Liver (tissue), 9 donors: Measurements from ENCODE around the gene BFSP1. TPM values are rescaled to one million over a fixed set of nuclear protein-coding genes. Genes with fewer than 3 reads are reported as not detected.

Source experiments
- DNase-seq: peaks from one replicate; pipeline ENCODE4 v3.0.0-alpha.2; 2017; ENCODE audit warnings: low spot score
- H3K27ac ChIP-seq, 2 donors: one replicate each; pipeline ENCODE4 v1.7.0; 2013; ENCODE audit warnings: inconsistent platforms in 2 of 2, low read length in 2 of 2, control low read depth in 1 of 2, low read depth in 1 of 2, mild to moderate bottlenecking in 1 of 2
- H3K27me3 ChIP-seq, 4 donors: one replicate each; pipeline versions ENCODE4 v1.6.1 to v1.7.0; 2013; ENCODE audit warnings: low read length in 3 of 4, inconsistent platforms in 1 of 4, mild to moderate bottlenecking in 1 of 4, moderate library complexity in 1 of 4; ENCODE audit not compliant: control insufficient read depth in 4 of 4, insufficient read depth in 4 of 4
- H3K36me3 ChIP-seq, 4 donors: one replicate each; pipeline versions ENCODE4 v1.6.1 to v1.7.0; 2013; ENCODE audit warnings: low read length in 3 of 4, mild to moderate bottlenecking in 3 of 4, low read depth in 1 of 4, moderate library complexity in 1 of 4; ENCODE audit not compliant: control insufficient read depth in 4 of 4, insufficient read depth in 3 of 4
- H3K4me1 ChIP-seq, 4 donors: one replicate each; pipeline versions ENCODE4 v1.6.1 to v1.7.0; 2013; ENCODE audit warnings: low read length in 3 of 4, mild to moderate bottlenecking in 3 of 4, moderate library complexity in 1 of 4; ENCODE audit not compliant: control insufficient read depth in 4 of 4, insufficient read depth in 4 of 4
- H3K4me3 ChIP-seq, 3 donors: one replicate each; pipeline versions ENCODE4 v1.6.1 to v1.7.0; 2013; ENCODE audit warnings: low read length in 3 of 3, control low read depth in 1 of 3, low read depth in 1 of 3, mild to moderate bottlenecking in 1 of 3
- H3K9ac ChIP-seq, 2 donors: one replicate each; pipeline ENCODE4 v1.7.0; 2013; ENCODE audit warnings: low read length in 2 of 2, mild to moderate bottlenecking in 2 of 2, moderate library complexity in 2 of 2, control low read depth in 1 of 2, low read depth in 1 of 2
- H3K9me3 ChIP-seq, 4 donors: one replicate each; pipeline versions ENCODE4 v1.6.1 to v1.7.0; 2013; ENCODE audit warnings: low read length in 3 of 4; ENCODE audit not compliant: control insufficient read depth in 4 of 4
- ATF3 ChIP-seq: IDR thresholded peaks from 2 replicates; pipeline ENCODE4 v1.6.1; 2016; ENCODE audit warnings: antibody characterized with exemption
- CTCF ChIP-seq: fragments of 150-350 bp; IDR thresholded peaks from 2 replicates; pipeline ENCODE4 v1.5.1; 2017; ENCODE audit warnings: improper control_type of control experiment, low read depth, low read length; ENCODE audit not compliant: missing input control
- EGR1 ChIP-seq, 2 donors: IDR thresholded peaks; 2 replicates each; pipeline ENCODE4 v1.6.1; 2016 to 2018; ENCODE audit warnings: antibody characterized with exemption in 2 of 2, low read depth in 2 of 2
- FOXA1 ChIP-seq: IDR thresholded peaks from 2 replicates; pipeline ENCODE4 v1.6.1; 2016; ENCODE audit warnings: antibody characterized with exemption
- FOXA2 ChIP-seq: IDR thresholded peaks from 2 replicates; pipeline ENCODE4 v1.6.1; 2016; ENCODE audit warnings: antibody characterized with exemption
- HNF4A ChIP-seq, 2 donors: conservative IDR thresholded peaks; 2 replicates each; pipeline ENCODE4 v1.6.1; 2016; ENCODE audit warnings: antibody characterized with exemption in 2 of 2, mild to moderate bottlenecking in 2 of 2
- HNF4G ChIP-seq: IDR thresholded peaks from 2 replicates; pipeline ENCODE4 v1.6.1; 2016; ENCODE audit warnings: antibody characterized with exemption
- NR2F2 ChIP-seq: IDR thresholded peaks from 2 replicates; pipeline ENCODE4 v1.6.1; 2016; ENCODE audit warnings: antibody characterized with exemption
- RAD21 ChIP-seq, 2 donors: IDR thresholded peaks; 2 replicates each; pipeline ENCODE4 v1.6.1; 2016; ENCODE audit warnings: antibody characterized with exemption in 2 of 2, mild to moderate bottlenecking in 2 of 2
- RXRA ChIP-seq, 2 donors: IDR thresholded peaks; 2 replicates each; pipeline ENCODE4 v1.6.1; 2017 to 2018; ENCODE audit warnings: antibody characterized with exemption in 2 of 2, mild to moderate bottlenecking in 1 of 2
- SP1 ChIP-seq: IDR thresholded peaks from 2 replicates; pipeline ENCODE4 v1.6.1; 2018; ENCODE audit warnings: antibody characterized with exemption, mild to moderate bottlenecking
- TAF1 ChIP-seq: conservative IDR thresholded peaks from 2 replicates; pipeline ENCODE4 v1.6.1; 2016; ENCODE audit warnings: antibody characterized with exemption, mild to moderate bottlenecking
- YY1 ChIP-seq: IDR thresholded peaks from 2 replicates; pipeline ENCODE4 v1.6.1; 2016; ENCODE audit warnings: antibody characterized with exemption, mild to moderate bottlenecking
- WGBS: extraction: QIAGEN DNeasy Blood & Tissue Kit; methylation state at CpG from one replicate; pipeline ENCODE4 v1.1.7; 2013; 5-methylcytosine and 5-hydroxymethylcytosine counted together
- polyA plus RNA-seq, 2 donors: library from polyadenylated mRNA; stranded (reverse) in 1 of 2; unstranded in 1 of 2; fragments of 200-250 nt in 1 of 2; fragments of >200 nt in 1 of 2; fragmentation: Nextera tagmentation in 1 of 2; extraction: Ambion mirVana in 1 of 2; gene quantifications; one replicate each; pipeline versions ENCODE4 v1.2.1 to v1.2.3, GENCODE V29; 2013 to 2015
- total RNA-seq, 2 donors: library from RNA; depleted of rRNA; stranded (reverse); fragments of >200 nt; gene quantifications; one replicate each; pipeline ENCODE4 v1.2.3, GENCODE V29; 2014
- TF ChIP-seq, protein P1 (sequence below): IDR thresholded peaks from 2 replicates; pipeline ENCODE4 v1.6.1; 2016; ENCODE audit warnings: antibody characterized with exemption, mild to moderate bottlenecking
- TF ChIP-seq, protein P2 (sequence below): IDR thresholded peaks from 2 replicates; pipeline ENCODE4 v1.6.1; 2016; ENCODE audit warnings: antibody characterized with exemption
- donor health status: healthy.
- donor health status: healthy.
- donor health status: healthy.
- donor health status: healthy.
- donor health status: healthy.

The BFSP1 gene
- total and polyA plus RNA-seq, 4 donors: 0.14 to 0.28 (median 0.21) TPM

- TF ChIP-seq, protein P1, sequence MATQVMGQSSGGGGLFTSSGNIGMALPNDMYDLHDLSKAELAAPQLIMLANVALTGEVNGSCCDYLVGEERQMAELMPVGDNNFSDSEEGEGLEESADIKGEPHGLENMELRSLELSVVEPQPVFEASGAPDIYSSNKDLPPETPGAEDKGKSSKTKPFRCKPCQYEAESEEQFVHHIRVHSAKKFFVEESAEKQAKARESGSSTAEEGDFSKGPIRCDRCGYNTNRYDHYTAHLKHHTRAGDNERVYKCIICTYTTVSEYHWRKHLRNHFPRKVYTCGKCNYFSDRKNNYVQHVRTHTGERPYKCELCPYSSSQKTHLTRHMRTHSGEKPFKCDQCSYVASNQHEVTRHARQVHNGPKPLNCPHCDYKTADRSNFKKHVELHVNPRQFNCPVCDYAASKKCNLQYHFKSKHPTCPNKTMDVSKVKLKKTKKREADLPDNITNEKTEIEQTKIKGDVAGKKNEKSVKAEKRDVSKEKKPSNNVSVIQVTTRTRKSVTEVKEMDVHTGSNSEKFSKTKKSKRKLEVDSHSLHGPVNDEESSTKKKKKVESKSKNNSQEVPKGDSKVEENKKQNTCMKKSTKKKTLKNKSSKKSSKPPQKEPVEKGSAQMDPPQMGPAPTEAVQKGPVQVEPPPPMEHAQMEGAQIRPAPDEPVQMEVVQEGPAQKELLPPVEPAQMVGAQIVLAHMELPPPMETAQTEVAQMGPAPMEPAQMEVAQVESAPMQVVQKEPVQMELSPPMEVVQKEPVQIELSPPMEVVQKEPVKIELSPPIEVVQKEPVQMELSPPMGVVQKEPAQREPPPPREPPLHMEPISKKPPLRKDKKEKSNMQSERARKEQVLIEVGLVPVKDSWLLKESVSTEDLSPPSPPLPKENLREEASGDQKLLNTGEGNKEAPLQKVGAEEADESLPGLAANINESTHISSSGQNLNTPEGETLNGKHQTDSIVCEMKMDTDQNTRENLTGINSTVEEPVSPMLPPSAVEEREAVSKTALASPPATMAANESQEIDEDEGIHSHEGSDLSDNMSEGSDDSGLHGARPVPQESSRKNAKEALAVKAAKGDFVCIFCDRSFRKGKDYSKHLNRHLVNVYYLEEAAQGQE: no peak
- TF ChIP-seq YY1 (no peak), FOXA1 (no peak), CTCF (no peak), EGR1 (IDR thresholded peaks at IDR 0.05; ENCODE audit: low read depth in 2 of 2) (no peak), ATF3 (no peak), RXRA (IDR thresholded peaks at IDR 0.05) (no peak), RAD21 (IDR thresholded peaks at IDR 0.05) (no peak), FOXA2 (no peak), SP1 (no peak), TAF1 (no peak)
- Histone ChIP-seq H3K27me3 (no peaks in the 10 kb centered on the region), H3K27ac (no peak overlapping the region), H3K9me3 (no peaks in the 10 kb centered on the region), H3K9ac (no peak overlapping the region), H3K4me1 (peaks cover 0 to 12% (median 5%) of the 10 kb centered on the region in 4 donors), H3K36me3 (no peaks in the 10 kb centered on the region), H3K4me3 (no peak overlapping the region)
- no peak for DNase-seq
- WGBS: 82% methylated on average over 19 of the region's 19 CpGs
Measured at GRCh38 chr20:17505636-17506517, 25.3 kb downstream of the BFSP1 start.

GRCh38 chr20:17504898-17505635 is 26.1 kb downstream of the BFSP1 start:
- TF ChIP-seq RAD21 (IDR thresholded peaks at IDR 0.05) (peak; percentile 86 to 91), NR2F2 (no peak), SP1 (no peak), ATF3 (no peak), HNF4G (no peak), HNF4A (conservative IDR thresholded peaks at IDR 0.05) (no peak), CTCF (peak; percentile 72)
- TF ChIP-seq, protein P2, sequence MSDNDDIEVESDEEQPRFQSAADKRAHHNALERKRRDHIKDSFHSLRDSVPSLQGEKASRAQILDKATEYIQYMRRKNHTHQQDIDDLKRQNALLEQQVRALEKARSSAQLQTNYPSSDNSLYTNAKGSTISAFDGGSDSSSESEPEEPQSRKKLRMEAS: peak; percentile 79
- TF ChIP-seq, protein P1: no peak
- Histone ChIP-seq H3K9me3 (no peaks in the 10 kb centered on the region), H3K9ac (peak overlapping the region; percentile 36 to 61), H3K36me3 (no peaks in the 10 kb centered on the region), H3K4me3 (peak overlapping the region in 2 of 3 donors; percentile 51 to 54), H3K27ac (no peak overlapping the region), H3K4me1 (peaks cover 0 to 12% (median 5%) of the 10 kb centered on the region in 4 donors), H3K27me3 (no peaks in the 10 kb centered on the region)
- peak; percentile 62 for DNase-seq
- WGBS: 4% methylated on average over 30 of the region's 30 CpGs
